ENCODE data around the gene PSORS1C1.

Gene PSORS1C1

DNA sequence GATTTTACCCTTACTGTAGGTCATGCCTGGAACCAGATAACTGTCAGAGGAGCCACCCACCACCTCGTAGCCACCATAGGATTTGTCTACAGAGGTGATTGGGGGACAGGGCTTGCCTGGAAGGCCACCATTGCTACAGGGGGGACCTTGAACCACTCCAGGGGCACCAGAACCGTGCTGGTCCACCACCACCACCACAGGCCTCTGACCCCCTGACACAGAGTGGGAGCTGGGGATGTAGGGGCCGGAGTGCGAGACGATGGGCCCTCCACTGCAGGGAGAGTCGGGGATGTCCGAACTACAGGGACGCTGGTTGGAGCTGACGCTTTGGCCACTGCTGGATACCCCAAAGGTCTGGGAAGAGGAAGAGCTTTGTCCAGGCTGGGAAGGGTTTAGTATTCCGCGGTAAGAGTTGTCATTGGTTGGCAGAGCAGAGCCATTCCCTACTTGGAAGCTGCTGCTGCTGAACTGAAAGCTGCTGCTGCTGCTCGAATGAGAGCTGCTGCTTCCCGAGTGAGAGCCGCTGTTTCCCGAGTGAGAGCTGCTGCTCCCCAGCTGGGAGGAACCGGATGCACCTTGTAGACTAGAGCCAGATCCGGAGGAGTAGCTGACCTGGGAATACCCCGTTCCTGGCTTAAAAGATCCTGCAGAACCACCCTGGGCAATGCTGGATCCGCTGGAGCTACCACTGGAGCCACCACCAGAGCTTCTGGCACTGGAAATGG, 2.2 kb downstream of the PSORS1C1 start:
- no peak overlapping the region for H3K27ac ChIP-seq (replicated peaks)
- TF ChIP-seq, protein P1, sequence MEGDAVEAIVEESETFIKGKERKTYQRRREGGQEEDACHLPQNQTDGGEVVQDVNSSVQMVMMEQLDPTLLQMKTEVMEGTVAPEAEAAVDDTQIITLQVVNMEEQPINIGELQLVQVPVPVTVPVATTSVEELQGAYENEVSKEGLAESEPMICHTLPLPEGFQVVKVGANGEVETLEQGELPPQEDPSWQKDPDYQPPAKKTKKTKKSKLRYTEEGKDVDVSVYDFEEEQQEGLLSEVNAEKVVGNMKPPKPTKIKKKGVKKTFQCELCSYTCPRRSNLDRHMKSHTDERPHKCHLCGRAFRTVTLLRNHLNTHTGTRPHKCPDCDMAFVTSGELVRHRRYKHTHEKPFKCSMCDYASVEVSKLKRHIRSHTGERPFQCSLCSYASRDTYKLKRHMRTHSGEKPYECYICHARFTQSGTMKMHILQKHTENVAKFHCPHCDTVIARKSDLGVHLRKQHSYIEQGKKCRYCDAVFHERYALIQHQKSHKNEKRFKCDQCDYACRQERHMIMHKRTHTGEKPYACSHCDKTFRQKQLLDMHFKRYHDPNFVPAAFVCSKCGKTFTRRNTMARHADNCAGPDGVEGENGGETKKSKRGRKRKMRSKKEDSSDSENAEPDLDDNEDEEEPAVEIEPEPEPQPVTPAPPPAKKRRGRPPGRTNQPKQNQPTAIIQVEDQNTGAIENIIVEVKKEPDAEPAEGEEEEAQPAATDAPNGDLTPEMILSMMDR (IDR thresholded peaks at IDR 0.05; ENCODE audit: insufficient read depth, low read length), result no peak
- TF ChIP-seq GABPA (IDR thresholded peaks at IDR 0.05; ENCODE audit: low read depth) (no peak), SPI1 (IDR thresholded peaks at IDR 0.05; ENCODE audit: borderline replicate concordance, low read depth) (no peak), POLR2AphosphoS5 (IDR thresholded peaks at IDR 0.05; ENCODE audit: low read depth) (no peak)
- TF ChIP-seq, protein P2, sequence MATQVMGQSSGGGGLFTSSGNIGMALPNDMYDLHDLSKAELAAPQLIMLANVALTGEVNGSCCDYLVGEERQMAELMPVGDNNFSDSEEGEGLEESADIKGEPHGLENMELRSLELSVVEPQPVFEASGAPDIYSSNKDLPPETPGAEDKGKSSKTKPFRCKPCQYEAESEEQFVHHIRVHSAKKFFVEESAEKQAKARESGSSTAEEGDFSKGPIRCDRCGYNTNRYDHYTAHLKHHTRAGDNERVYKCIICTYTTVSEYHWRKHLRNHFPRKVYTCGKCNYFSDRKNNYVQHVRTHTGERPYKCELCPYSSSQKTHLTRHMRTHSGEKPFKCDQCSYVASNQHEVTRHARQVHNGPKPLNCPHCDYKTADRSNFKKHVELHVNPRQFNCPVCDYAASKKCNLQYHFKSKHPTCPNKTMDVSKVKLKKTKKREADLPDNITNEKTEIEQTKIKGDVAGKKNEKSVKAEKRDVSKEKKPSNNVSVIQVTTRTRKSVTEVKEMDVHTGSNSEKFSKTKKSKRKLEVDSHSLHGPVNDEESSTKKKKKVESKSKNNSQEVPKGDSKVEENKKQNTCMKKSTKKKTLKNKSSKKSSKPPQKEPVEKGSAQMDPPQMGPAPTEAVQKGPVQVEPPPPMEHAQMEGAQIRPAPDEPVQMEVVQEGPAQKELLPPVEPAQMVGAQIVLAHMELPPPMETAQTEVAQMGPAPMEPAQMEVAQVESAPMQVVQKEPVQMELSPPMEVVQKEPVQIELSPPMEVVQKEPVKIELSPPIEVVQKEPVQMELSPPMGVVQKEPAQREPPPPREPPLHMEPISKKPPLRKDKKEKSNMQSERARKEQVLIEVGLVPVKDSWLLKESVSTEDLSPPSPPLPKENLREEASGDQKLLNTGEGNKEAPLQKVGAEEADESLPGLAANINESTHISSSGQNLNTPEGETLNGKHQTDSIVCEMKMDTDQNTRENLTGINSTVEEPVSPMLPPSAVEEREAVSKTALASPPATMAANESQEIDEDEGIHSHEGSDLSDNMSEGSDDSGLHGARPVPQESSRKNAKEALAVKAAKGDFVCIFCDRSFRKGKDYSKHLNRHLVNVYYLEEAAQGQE (IDR thresholded peaks at IDR 0.05; ENCODE audit: insufficient replicate concordance, low read depth), result no peak
- peaks cover 6% of the 10 kb centered on the region for H3K27me3 ChIP-seq (ENCODE audit: insufficient read depth, poor library complexity, severe bottlenecking)
- DNase-seq (ENCODE audit: low read depth in 1 of 2, low spot score in 1 of 2), result no peak
- H3K4me3 ChIP-seq (replicated peaks; ENCODE audit: insufficient read depth, low read length), result no peak overlapping the region

DNA sequence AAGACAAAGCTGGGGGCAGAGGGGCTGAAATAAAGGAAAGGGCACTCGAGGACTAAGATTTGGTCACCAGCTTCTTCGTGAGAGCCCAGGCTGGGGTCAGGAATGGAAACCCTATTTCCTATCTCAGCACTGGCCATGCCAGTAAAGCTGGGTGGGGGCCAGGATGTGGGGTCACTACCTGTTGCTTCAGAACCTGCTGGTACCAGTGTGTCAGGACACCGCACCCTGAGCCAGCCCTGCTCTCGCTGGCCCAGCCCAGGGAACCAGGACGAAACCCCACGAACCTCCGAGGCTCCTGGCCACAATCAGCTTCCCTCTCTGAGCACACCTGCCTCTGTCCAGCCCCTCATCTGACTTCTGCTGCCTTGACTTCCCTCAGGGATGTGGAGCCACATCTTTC, 3.6 kb downstream of the PSORS1C1 start:
- Histone ChIP-seq H3K27me3 (ENCODE audit: insufficient read depth, poor library complexity, severe bottlenecking) (peaks cover 6% of the 10 kb centered on the region), H3K4me3 (replicated peaks; ENCODE audit: insufficient read depth, low read length) (no peak overlapping the region), H3K27ac (replicated peaks) (no peak overlapping the region)
- no peak for DNase-seq (ENCODE audit: low read depth in 1 of 2, low spot score in 1 of 2)
- TF ChIP-seq SPI1 (IDR thresholded peaks at IDR 0.05; ENCODE audit: borderline replicate concordance, low read depth) (no peak), GABPA (IDR thresholded peaks at IDR 0.05; ENCODE audit: low read depth) (no peak), POLR2AphosphoS5 (IDR thresholded peaks at IDR 0.05; ENCODE audit: low read depth) (no peak)
- TF ChIP-seq, protein P2 (IDR thresholded peaks at IDR 0.05; ENCODE audit: insufficient replicate concordance, low read depth), result no peak
- TF ChIP-seq, protein P1 (IDR thresholded peaks at IDR 0.05; ENCODE audit: insufficient read depth, low read length), result no peak

DNA sequence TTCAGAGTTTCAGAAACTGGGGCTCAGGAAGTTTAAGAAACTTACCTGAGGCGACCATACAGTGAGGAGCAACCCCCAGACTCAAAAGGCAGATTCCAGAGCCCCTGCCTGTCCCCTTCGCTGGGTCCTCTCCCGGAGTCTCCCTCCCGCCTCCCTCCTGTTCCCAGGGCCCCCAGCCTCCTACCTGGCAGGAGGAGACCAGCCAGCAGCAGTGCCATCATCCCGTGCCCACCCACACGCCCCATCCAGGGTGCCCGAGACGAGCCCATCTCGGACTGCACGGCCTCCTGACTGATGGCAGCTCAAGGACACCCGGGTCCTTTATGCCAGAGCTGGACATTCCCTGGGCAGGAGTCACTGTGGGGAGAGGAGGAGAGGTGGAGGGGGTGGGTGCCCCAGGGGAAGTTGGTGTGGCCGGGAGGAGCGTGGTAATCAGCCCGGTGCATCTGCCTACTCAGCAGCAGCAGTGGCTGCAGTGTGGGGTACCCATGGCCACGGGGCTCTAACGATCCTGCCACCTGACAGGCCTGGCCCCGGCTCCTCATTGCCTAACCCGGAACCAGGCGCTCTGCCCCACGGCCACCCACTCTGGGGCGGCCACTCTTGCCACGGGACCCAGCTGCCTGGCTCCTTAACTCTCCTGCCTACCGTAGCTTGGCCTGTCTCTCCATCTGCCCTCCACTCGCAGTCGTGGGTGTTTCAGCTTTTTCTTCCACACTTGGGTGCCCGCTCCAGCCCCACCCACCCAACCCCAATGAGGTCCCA, 5.7 kb downstream of the PSORS1C1 start, which contains the start of gene CDSN:
CDSN (minus strand) TSS at position 296 of the 765 bp plus-strand sequence; CDS start at position 269, 27 bp downstream.
- H3K27me3 ChIP-seq (ENCODE audit: insufficient read depth, poor library complexity, severe bottlenecking), result no peaks in the 10 kb centered on the region
- no peak for DNase-seq (ENCODE audit: low read depth in 1 of 2, low spot score in 1 of 2)
- TF ChIP-seq POLR2AphosphoS5 (IDR thresholded peaks at IDR 0.05; ENCODE audit: low read depth), result no peak
- TF ChIP-seq, protein P2 (IDR thresholded peaks at IDR 0.05; ENCODE audit: insufficient replicate concordance, low read depth), result no peak
- TF ChIP-seq, protein P1 (IDR thresholded peaks at IDR 0.05; ENCODE audit: insufficient read depth, low read length), result no peak
- TF ChIP-seq SPI1 (IDR thresholded peaks at IDR 0.05; ENCODE audit: borderline replicate concordance, low read depth), result no peak
- no peak for TF ChIP-seq GABPA (IDR thresholded peaks at IDR 0.05; ENCODE audit: low read depth)
- no peak within 1 kb of the TSS for H3K27ac ChIP-seq (replicated peaks)
- no peak within 1 kb of the TSS for H3K4me3 ChIP-seq (replicated peaks; ENCODE audit: insufficient read depth, low read length)

All from HL-60 (cell line).